Stimulated activated CD4-positive, alpha-beta T cell treated with anti-CD3 and anti-CD28 coated beads, Interleukin-4, amount 100 ng/mL, for 1 hour (primary cell): ENCODE results near the gene RAD1.
"Not testable (repeated sequence)": the region's sequence is repeated elsewhere in the genome, so short reads cannot be mapped to it uniquely, and the experiment has no call there.

Source experiments
- DNase-seq: peaks from one replicate; pipeline ENCODE4 v3.0.0-alpha.2; 2020

The RAD1 gene

GRCh38 chr5:34915139-34915855 is at the start of gene RAD1, which contains the start of gene BRIX1:
TSS of gene RAD1 (minus strand) at chr5:34915504. CDS start at chr5:34914892, 612 bp downstream.
TSS of gene BRIX1 (plus strand) at chr5:34915711. CDS start at chr5:34915739, 28 bp downstream.
- peak; percentile 94 for DNase-seq

GRCh38 chr5:34959323-34959722 is 44.0 kb upstream of the RAD1 start:
- no peak for DNase-seq

- no peak for DNase-seq
These were observed 42.8 kb upstream of the RAD1 start for GRCh38 chr5:34957857-34958690.

GRCh38 chr5:34957321-34957720 is 42.0 kb upstream of the RAD1 start:
- no peak for DNase-seq

GRCh38 chr5:34944460-34945047 is 29.2 kb upstream of the RAD1 start:
- DNase-seq = no peak

- no peak for DNase-seq
These were observed 28.7 kb upstream of the RAD1 start for GRCh38 chr5:34944044-34944443.

GRCh38 chr5:34941936-34942335 is 26.6 kb upstream of the RAD1 start:
- no peak for DNase-seq

- no peak for DNase-seq
These were observed 17.6 kb upstream of the RAD1 start for GRCh38 chr5:34932947-34933346.

GRCh38 chr5:34930870-34931269 is 15.6 kb upstream of the RAD1 start:
- no peak for DNase-seq

- DNase-seq = no peak
These were observed 15.1 kb upstream of the RAD1 start for GRCh38 chr5:34930462-34930844.

- peak; percentile 78 for DNase-seq
These were observed 14.6 kb upstream of the RAD1 start for GRCh38 chr5:34929720-34930461.

- DNase-seq = peak; percentile 99
These were observed 13.9 kb upstream of the RAD1 start, which contains the start of gene DNAJC21 for GRCh38 chr5:34929134-34929719. TSS of gene DNAJC21 (plus strand) at chr5:34929559. CDS start at chr5:34929820, 261 bp downstream.

GRCh38 chr5:34928267-34928666 is 13.0 kb upstream of the RAD1 start:
- DNase-seq = no peak

GRCh38 chr5:34927785-34928184 is 12.5 kb upstream of the RAD1 start:
- DNase-seq = no peak

GRCh38 chr5:34926318-34926888 is 11.1 kb upstream of the RAD1 start:
- DNase-seq = no peak

- DNase-seq = no peak
These were observed 9.1 kb upstream of the RAD1 start for GRCh38 chr5:34924462-34924765.

GRCh38 chr5:34923694-34924461 is 8.6 kb upstream of the RAD1 start:
- DNase-seq = no peak

- not testable (repeated sequence) for DNase-seq
These were observed 8.0 kb upstream of the RAD1 start for GRCh38 chr5:34923256-34923655.

GRCh38 chr5:34919077-34919476 is 3.8 kb upstream of the RAD1 start:
- no peak for DNase-seq

- no peak for DNase-seq
These were observed 2.7 kb upstream of the RAD1 start for GRCh38 chr5:34918025-34918424.

- DNase-seq = no peak
These were observed 1.2 kb upstream of the RAD1 start for GRCh38 chr5:34916518-34916917.

- no peak for DNase-seq
These were observed 520 bp upstream of the RAD1 start for GRCh38 chr5:34915856-34916192.
